A549 (cell line): Measurements from ENCODE around the gene PROM2.

Source experiments
- BCL3 ChIP-seq: fragments of >200 bp; sonication (Bioruptor Twin); formaldehyde crosslinking; IDR thresholded peaks from 3 replicates; pipeline ENCODE4 v1.6.1; 2016
- ESRRA ChIP-seq: fragments of 150-350 bp; IDR thresholded peaks from 2 replicates; pipeline ENCODE4 v1.6.1; 2014; ENCODE audit warnings: mild to moderate bottlenecking, low read length, borderline replicate concordance
- JUNB ChIP-seq: fragments of >200 bp; sonication (Bioruptor Twin); formaldehyde crosslinking; IDR thresholded peaks from 2 replicates; pipeline ENCODE4 v1.6.1; 2016
- MAX ChIP-seq: IDR thresholded peaks from 2 replicates; pipeline ENCODE4 v1.6.1; 2012
- MAZ ChIP-seq: fragments of 150-350 bp; IDR thresholded peaks from 2 replicates; pipeline ENCODE4 v1.6.1; 2014; ENCODE audit warnings: antibody characterized with exemption, low read depth, low read length, borderline replicate concordance
- POLR2A ChIP-seq: IDR thresholded peaks from 2 replicates; pipeline ENCODE4 v1.6.1; 2012; ENCODE audit warnings: mild to moderate bottlenecking, low read length
- RAD21 ChIP-seq, 2 experiments: fragments of >200 bp in 1 of 2; sonication (Bioruptor Twin) in 1 of 2; formaldehyde crosslinking in 1 of 2; IDR thresholded peaks in 1 of 2; conservative IDR thresholded peaks in 1 of 2; 2 replicates in 1 of 2; 3 replicates in 1 of 2; pipeline ENCODE4 v1.6.1; 2012 to 2018; ENCODE audit warnings: inconsistent platforms in 1 of 2
- RCOR1 ChIP-seq: fragments of 150-350 bp; IDR thresholded peaks from 2 replicates; pipeline ENCODE4 v1.6.1; 2014; ENCODE audit warnings: antibody characterized with exemption, low read length, low read depth
- TP53 ChIP-seq: fragments of 250-450 bp; sonication (Bioruptor Pico); IDR thresholded peaks from 2 replicates; pipeline ENCODE4 v1.5.0; 2021; ENCODE audit warnings: mild to moderate bottlenecking, moderate library complexity
- TF ChIP-seq, protein P1 (sequence below): fragments of >200 bp; sonication (Bioruptor Twin); formaldehyde crosslinking; IDR thresholded peaks from 3 replicates; pipeline ENCODE4 v1.5.1; 2016
- TF ChIP-seq, protein P2 (sequence below): fragments of 450-650 bp; IDR thresholded peaks from 2 replicates; pipeline ENCODE4 v1.6.1; 2014; ENCODE audit warnings: antibody characterized with exemption
- TF ChIP-seq, protein P3 (sequence below): fragments of 250-450 bp; sonication (Bioruptor Pico); IDR thresholded peaks from 2 replicates; pipeline ENCODE4 v1.5.0; 2020; ENCODE audit warnings: low read depth, mild to moderate bottlenecking, moderate library complexity

- no peak for TF ChIP-seq RAD21 (conservative IDR thresholded peaks at IDR 0.05 in 1 of 2, IDR thresholded peaks at IDR 0.05 in 1 of 2)
- TF ChIP-seq, protein P1, sequence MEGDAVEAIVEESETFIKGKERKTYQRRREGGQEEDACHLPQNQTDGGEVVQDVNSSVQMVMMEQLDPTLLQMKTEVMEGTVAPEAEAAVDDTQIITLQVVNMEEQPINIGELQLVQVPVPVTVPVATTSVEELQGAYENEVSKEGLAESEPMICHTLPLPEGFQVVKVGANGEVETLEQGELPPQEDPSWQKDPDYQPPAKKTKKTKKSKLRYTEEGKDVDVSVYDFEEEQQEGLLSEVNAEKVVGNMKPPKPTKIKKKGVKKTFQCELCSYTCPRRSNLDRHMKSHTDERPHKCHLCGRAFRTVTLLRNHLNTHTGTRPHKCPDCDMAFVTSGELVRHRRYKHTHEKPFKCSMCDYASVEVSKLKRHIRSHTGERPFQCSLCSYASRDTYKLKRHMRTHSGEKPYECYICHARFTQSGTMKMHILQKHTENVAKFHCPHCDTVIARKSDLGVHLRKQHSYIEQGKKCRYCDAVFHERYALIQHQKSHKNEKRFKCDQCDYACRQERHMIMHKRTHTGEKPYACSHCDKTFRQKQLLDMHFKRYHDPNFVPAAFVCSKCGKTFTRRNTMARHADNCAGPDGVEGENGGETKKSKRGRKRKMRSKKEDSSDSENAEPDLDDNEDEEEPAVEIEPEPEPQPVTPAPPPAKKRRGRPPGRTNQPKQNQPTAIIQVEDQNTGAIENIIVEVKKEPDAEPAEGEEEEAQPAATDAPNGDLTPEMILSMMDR, result no peak
- TF ChIP-seq, protein P2, sequence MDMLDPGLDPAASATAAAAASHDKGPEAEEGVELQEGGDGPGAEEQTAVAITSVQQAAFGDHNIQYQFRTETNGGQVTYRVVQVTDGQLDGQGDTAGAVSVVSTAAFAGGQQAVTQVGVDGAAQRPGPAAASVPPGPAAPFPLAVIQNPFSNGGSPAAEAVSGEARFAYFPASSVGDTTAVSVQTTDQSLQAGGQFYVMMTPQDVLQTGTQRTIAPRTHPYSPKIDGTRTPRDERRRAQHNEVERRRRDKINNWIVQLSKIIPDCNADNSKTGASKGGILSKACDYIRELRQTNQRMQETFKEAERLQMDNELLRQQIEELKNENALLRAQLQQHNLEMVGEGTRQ, result no peak
- no peak for TF ChIP-seq MAX
- no peak for TF ChIP-seq BCL3
- no peak for TF ChIP-seq RCOR1
- no peak for TF ChIP-seq MAZ
- TF ChIP-seq POLR2A, result no peak
- TF ChIP-seq, protein P3, sequence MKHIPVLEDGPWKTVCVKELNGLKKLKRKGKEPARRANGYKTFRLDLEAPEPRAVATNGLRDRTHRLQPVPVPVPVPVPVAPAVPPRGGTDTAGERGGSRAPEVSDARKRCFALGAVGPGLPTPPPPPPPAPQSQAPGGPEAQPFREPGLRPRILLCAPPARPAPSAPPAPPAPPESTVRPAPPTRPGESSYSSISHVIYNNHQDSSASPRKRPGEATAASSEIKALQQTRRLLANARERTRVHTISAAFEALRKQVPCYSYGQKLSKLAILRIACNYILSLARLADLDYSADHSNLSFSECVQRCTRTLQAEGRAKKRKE (CRISPR knock-in tag), result no peak
- no peak for TF ChIP-seq TP53 (CRISPR knock-in tag)
- no peak for TF ChIP-seq ESRRA
- TF ChIP-seq JUNB, result no peak
These were observed 32.2 kb downstream of the PROM2 start for GRCh38 chr2:95306336-95306895.
